ENCODE measurements around the gene CDCP2.

CDCP2 gene

DNA sequence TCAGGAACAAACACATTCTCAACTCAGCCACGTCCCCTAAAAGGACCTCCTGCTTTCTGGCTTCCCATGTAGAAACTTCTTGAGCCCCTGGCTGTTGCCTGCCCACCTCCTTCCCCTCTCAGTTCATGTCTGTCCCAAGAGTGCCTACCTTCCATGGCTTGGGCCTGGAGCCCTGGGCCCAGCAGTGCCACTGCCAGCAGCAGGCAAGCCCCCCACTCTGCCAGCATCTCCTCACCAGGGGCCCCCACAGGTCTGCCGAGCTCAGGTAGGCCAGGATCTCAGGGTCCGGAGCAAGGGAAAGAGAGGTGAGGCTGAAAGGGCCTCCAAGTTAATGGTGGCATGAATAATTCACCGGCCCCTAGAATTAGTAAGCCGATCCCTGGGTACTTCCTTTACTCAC, at the start of gene CDCP2:
CDCP2 (minus strand) TSS at position 305 of the 400 bp plus-strand sequence; CDS start at position 227, 78 bp downstream.
- no peak for DNase-seq

DNA sequence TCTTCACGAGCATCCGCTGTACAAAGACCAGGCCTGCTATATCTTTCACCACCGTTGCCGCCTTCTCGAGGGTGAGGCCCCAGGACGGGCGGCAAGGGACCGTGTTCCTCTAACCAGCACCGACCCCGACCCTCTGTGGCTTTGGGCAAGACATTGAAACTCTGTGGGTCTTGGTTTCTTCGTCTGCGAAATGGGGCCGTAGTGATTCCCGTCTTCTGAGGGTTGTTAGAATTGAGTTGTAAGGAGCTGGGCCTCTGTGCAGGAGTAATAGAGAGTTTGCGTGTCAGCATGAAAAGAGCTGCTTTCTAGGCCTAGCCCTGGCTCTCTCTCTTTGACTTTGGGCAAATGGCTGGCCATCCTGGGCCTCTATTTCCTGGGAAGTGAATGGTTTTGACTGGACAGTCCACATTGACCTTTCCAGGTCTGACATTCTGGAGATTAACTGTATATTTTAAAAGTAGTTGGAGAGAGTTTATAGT, 47.8 kb upstream of the CDCP2 start:
- no peak for DNase-seq

DNA sequence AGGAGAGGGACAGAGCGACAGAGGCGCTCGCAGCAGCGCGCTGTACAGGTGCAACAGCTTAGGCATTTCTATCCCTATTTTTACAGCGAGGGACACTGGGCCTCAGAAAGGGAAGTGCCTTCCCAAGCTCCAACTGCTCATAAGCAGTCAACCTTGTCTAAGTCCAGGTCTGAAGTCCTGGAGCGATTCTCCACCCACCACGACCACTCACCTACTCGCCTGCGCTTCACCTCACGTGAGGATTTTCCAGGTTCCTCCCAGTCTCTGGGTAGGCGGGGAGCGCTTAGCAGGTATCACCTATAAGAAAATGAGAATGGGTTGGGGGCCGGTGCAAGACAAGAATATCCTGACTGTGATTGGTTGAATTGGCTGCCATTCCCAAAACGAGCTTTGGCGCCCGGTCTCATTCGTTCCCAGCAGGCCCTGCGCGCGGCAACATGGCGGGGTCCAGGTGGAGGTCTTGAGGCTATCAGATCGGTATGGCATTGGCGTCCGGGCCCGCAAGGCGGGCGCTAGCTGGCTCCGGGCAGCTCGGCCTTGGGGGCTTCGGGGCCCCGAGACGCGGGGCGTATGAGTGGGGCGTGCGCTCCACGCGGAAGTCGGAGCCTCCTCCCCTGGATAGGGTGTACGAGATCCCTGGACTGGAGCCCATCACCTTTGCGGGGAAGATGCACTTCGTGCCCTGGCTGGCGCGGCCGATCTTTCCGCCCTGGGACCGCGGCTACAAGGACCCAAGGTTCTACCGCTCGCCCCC, 47.1 kb upstream of the CDCP2 start, which contains the start of the genes CYB5RL and MRPL37:
CYB5RL (minus strand) TSS at position 266 of the 754 bp plus-strand sequence. CDS start 4,414 bp downstream, outside the sequence.
MRPL37 (plus strand) TSS at position 403 of the 754 bp plus-strand sequence; CDS start at position 480, 77 bp downstream.
- peak; percentile 100 for DNase-seq

DNA sequence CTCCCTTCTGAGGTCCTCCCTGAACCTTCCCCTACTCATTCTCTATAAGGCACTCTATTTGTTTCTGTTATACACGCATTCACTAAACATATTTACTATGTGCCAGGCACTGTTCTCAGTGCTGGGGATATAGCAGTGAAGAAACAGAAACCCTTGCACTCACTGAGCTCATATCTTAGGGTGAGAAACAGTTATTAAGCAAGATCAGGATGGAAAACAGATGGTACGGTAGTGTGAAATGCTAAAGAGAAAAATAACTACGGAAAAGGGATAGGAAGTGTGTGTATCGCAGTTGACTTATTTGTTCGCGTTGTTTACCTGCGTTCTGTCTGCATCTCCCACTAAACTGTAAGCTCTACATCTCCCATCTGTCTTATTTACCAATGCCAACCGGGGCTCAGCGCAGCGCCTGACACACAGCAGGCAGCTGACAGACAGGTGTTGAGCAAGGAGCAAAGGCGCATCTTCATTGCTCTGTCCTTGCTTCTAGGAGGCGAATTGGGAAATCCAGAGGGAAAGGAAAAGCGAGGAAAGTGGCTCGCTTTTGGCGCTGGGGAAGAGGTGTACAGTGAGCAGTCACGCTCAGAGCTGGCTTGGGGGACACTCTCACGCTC, 46.5 kb upstream of the CDCP2 start:
- DNase-seq, result no peak

DNA sequence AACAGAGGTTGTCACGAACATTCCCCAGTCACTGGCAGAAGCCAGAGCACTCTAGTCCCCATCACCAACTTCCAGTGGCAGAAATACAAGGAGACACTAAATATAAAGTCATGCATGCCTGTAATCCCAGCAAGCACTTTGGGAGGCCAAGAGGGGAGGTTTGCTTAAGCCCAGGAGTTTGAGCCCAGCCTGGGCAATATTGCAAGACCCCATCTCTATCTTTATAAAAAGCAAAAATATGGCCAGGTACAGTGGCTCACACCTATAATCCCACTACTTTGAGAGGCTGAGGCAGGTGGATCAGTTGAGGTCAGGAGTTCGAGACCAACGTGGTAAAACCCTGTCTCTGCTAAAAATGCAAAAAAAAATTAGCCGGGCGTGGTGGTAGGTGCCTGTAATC, 40.7 kb upstream of the CDCP2 start:
- no peak for DNase-seq

DNA sequence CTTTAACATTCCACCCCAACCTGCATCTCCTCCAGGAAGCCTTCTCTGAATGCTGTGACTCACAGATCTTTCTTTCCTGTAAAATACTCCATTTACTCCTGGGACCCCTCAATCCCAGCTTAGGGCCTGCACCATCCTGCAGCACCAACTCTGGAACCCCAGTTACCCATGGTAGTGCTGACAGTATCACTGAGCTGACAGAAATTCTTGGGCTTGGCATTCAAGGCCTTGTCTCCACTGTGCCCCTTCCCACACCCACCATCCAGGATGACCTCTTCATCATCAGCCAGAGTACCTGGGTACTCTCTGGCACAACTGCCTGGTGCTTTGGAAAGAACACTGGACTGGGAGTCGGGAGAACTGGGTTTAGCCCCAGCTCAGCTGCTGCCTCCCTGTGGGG, 38.7 kb upstream of the CDCP2 start:
- DNase-seq, result no peak

DNA sequence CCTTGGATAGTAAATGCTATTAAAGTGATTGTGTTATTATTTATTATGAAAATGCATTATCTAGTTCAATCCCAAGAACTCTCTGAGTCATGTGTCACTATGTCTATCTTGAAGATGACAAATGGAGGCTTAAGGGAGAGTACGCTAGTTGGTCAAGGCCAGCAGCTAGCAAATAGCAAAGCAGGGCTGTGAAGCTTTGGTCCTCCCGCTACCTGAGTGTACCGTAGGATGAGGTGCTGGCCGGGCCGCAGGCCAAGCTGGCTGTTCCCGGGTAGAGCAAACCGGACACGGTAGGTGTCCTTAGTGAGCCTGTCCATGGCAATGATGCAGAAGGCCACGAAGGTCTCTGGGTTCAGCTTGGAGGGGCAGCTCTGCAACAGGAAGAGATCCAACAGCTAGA, 37.7 kb upstream of the CDCP2 start:
- DNase-seq, result no peak

DNA sequence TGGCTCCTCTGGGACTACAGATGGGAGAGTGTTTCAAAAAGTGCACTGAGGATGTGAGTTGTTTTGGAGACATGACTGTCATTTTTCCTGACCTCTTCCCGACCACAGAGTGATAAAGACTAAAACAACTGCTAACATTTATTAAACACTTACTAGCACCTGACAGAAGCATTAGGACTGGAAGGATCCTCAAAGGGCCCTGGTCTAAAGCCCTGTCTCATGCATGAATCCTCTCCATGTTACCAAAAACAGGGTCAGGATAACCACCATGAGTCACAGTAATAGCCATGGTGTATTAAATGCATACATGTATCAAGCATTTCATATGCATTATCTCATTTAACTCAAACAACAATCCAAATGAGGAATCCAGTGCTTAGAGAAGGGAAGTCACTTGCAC, 35.5 kb upstream of the CDCP2 start:
- no peak for DNase-seq

DNA sequence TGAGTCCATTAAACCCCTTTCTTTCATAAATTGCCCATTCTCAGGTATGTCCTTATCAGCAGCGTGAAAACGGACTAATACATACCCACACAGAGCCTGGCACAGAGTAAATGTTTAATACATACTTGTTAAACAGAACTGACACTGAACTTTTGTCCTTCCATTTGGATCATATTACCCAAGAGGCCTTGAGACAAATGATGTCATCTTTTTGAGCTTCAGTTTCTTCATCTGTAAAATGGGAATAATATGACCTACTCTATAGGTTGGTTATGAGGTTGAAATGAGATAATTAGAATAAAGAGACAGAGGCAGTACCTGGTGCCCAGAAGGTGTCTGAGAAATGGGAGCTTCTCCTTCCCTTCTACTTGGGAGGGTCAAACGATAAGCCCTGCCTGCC, 33.3 kb upstream of the CDCP2 start:
- no peak for DNase-seq

DNA sequence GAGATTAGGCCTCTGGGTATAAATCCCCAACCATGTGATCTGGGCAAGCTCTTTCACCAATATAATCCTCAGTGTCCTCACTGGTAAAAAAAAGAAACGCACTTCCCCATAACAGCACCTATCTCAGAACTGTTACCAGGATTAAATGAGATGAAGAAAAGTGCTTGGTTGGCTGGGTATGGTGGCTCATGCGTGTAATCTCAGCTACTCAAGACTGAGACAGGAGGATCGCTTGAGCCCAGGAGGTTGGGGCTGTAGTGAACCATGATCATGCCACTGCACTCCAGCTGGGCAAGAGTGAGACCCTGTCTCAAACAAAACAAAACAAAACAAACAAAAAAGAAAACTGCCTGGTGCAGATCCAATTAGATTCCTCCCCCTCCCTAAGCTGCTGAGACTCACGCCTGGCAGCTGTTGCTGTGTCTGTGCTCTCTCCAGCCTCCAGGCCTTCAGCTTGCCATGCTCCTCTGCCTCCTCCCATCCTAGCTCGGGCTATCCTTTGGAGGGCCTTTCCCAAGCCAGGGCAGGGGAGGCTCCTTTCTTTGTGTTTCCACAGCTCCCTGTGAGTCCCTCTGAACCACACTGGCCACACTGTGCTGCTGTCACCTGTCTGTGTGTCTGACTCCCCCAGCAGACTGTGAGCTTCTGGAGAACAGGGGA, 28.0 kb upstream of the CDCP2 start:
- no peak for DNase-seq

DNA sequence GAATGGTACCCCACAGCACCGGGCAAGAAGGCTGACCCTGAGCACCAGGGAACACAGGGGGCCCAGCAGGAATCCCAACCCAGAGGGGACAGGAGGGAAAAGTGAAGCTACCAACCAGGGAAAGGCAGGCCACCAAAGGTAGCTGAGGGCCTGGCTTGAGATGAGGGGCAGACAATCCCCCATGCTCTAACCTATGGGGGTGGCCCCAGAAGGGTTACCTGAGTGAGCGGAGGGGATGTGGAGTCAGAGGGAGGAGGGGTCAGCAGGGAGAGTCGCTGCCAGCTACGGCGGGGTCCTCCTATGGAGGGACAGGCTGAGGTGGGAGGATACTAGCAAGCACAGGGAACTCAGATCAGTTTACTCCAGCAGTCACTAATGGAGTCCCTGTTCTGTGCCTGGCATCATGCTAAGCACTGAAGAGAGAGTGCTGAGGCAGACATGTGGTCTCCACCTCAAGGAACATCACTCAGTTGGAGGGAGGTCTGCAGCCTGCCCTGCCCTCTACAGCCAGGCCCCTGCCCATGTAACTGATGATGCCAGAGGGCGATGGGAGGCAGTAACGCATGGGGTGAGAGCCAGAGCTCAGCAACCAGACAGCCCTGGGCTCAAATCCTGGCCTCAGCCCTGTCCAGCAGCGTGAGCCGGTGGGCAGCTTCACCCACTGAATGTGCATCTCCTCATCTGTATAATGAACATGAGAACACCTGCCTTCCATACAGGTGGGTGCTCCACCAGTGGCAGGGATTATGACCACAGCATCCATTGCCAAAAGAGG, 25.7 kb upstream of the CDCP2 start:
- no peak for DNase-seq

DNA sequence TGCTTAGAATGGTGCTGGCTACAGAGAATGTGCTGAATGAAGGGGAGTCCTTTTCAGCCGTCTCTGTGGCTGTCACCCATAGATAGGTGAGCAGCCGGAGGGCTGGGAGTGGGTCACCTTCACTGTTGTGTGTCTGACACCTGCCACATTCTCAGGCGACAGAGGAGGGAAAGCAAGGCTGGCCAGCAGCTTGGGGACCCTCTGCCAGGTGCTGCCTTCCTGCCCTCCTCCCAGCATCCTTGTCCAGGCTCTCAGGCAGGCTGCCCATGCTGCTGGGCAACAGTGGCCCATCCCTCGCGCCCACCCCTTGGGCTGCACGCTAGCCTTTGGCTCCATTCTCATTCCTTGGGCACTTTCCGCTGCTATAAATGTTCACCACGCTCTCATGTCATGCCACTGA, 24.9 kb upstream of the CDCP2 start:
- DNase-seq, result no peak

DNA sequence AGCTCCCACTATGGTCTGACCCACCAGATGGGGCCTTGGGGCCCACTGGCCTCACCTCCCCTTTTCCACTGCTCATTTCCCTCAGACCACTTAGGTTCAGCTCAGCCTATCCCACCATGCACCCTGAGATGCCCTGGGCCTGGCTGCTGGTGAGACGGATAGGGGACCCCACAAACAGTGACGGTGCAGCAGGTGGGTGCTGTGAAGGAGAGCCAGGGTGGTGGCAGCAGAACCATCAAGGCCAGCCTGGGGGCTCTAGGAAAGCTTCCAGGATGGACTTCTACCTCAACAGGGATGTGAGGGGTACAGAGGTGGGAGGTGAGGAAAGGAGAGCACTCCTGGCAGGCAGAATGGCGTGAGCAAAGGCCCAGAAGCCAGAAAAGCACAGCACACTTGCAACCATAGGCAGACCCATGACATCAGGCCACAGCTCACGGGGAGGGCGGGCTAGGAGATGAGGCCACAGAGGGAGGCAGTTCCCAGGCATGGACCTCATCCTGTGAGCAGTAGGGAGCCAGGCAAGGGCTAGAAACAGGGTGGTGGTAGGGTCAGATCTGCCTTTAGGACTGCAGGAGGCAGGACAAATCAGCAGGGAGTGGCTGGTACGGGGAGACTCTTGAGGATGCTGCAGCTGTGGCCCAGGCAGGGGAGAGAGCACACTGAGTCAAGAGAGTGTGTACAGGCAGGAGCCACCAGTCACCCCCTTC, 24.0 kb upstream of the CDCP2 start:
- DNase-seq, result no peak

DNA sequence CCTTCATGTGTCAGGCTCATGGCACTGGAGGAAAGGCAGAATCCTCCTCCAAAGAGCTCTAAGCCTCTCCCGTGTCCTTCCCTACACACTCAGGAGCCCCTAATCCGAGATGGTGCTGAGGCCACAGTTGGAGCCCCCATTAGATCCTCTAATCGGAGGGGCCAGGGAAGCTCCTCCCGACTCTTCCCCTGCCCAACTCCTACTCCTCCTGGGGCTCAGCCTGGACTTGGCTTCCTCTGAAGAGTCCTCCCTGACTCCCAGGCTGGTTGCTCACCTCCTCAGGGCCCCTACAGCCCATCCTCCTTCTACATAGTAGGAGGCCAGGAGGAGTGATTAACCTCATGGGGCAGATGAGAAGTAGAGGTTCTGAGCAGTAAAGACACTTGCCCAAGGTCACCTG, 21.3 kb upstream of the CDCP2 start:
- no peak for DNase-seq

DNA sequence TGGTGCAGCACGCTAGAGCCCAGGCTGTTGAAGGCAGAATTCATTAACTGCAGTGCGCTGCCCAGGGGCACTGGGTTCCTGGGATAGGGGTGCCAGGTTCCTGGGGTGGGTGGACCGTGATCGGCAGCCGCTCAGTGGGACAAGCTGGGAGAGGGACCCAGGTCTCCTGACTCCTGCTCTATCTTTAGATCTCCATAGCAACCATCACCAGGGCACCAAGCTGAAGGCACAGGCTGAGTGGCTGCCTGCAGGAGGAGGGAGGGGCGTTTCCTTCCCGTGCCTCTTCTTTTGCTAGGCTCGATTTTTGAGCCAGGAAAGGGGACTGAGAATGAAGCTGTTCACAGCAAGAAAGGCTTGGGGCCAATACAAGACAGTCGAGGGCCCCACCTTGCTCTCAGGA, 20.9 kb upstream of the CDCP2 start:
- DNase-seq, result no peak

DNA sequence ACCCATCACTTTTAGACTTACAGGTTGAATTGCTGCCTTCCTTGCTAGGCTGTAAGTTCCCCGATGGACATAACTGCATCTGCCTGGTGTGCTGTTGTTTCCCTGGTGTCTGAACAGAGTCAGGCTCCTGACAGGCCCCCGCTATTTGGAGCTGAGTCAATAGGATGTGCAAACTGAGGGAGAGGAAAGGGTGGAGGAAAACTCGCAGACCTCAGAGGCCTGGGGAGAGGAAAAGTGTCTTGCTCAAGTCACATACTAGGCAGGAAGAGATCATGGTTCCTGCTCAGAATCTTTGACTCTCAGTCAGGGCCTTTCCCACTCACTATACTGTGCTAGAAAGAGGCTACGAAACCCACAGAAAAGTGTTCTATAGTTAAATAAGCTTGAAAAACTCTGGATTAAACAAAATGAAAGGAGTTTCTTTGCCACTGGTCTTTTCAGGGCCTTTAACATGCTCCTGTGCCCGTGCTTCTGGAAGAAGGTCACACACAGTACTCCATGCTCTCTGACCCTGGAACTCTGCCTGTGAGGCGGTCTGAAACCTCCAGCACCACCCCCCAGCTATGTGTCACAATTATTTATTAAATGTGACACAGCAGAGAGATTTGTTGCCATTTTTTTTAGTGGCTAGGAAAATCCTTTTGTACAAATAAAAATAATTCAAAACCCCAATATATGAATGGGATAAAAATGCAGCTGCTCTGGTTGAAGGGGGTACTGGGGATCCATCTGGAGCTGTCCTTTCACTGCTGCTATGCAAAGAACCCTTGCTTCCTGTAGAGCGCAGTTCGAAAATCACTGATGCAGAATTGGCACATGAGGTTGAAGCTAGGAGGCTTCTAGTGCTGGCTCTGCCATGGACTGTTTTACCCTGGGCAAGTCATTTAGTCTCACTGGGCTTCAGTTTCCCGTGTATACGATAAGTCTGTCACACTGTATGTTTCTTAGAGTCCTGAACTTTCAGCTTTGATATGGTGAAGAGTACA, 20.1 kb upstream of the CDCP2 start:
- no peak for DNase-seq

DNA sequence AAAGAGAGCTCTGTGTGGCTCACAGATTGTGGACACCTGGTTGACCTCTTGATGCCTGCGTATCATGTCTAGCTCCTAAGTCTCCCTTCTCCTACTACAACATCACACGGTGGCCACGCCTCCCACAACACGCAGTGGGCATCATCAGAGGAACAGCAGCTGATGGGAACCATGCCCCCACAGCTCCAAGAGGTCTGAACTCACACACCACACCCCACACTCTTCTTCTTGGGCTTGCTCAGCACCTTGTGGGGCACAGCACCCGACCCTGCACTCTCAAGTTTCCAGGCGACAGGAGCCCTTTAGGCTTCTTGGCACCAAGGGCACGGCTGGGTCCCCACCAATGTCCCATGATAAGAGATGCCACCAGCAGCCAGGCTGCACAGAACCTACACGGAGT, 18.8 kb upstream of the CDCP2 start:
- DNase-seq, result no peak

DNA sequence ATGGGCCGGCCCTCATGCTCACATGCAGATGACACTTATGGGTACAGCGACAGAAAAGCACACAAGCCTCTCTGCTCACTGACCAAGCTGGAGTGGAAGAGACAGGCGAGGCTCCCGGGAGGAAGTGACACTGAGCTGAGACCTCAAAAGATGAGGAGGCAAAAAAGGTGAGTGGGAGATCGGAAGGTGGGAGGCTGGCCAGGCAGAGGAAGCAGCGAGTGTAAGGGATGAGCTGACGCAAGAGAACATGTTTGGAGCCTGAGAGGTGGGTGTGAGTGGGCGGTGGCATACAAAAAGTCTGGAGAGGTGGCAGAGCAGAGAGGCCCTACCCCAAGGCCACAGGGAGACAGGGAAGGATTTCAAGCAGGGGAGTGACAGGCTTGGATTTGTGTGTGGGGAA, 18.2 kb upstream of the CDCP2 start:
- no peak for DNase-seq

DNA sequence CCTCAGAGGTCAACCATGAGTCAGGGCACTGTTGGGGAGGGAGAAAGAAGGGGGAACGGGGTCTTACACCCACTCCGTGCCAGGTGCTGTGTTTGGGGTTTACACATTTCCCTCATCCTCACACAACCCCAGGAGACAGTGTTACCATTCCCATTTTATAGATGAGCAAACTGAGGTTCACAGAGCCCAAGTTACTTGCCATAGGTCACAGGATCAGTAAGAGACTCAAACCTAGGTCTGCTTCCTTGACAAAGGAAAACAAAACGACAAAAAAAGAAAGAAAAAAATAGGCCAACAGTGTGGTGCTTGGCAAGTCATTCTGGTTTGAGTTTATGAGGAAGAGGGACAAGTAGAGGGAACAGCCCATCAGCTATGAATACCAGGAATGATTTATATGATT, 16.3 kb upstream of the CDCP2 start:
- no peak for DNase-seq

DNA sequence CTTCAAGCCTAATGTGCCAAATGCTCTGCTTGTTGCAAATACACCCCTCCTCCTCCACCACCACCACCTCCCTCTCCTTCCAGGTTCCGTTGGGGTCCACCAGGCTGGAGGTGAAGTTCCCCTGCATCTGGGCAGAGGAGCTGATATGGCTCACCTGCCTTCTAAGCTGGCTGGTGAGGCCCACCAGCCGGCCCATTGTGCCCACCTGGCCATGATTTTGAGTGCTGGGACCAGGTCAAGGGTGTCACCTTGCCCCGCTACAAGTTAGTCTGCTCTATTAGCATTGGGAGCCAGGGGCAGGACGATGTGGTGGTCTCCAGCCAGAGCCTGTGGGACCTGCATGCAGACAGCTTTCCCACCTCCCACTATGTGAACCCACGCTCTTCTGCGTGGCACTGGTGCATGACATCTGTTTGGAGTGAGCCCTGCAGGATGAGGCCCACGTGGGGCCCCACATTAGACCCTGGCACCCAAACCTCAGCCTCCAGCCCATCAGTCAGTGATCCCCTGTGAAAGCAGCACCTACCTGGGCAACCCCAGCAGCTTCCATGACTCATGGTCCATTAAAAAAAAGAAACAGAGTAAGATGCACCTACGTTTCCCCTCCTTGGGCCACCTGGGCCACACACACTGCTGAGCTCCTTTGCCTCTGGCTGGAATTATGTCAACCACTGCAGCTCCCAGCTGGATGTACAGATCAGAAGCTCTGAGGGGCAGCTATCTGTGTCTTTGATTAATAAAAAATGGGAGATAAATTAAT, 15.6 kb upstream of the CDCP2 start:
- no peak for DNase-seq
